Mesothelial cell of epicardium (in vitro differentiated cells): ENCODE measurements around the gene GTF3C5. TPM values are rescaled to one million over a fixed set of nuclear protein-coding genes. Genes with fewer than 3 reads are reported as not detected.

ENCODE experiments used
- DNase-seq, 2 experiments: peaks; one replicate each; pipeline ENCODE4 v3.0.0; 2021; ENCODE audit warnings: low spot score in 2 of 2; ENCODE audit not compliant: unreplicated experiment in 2 of 2
- H3K27ac Mint-ChIP-seq: 2 replicates; pipeline ENCODE4 v1.8.0; 2021; ENCODE audit warnings: mixed read lengths
- H3K27me3 Mint-ChIP-seq: 2 replicates; pipeline ENCODE4 v1.8.0; 2021; ENCODE audit warnings: low read depth, mixed read lengths
- H3K36me3 Mint-ChIP-seq: 2 replicates; pipeline ENCODE4 v1.8.0; 2021; ENCODE audit warnings: mixed read lengths
- H3K4me1 Mint-ChIP-seq: 2 replicates; pipeline ENCODE4 v1.8.0; 2021; ENCODE audit warnings: mixed read lengths
- H3K4me3 Mint-ChIP-seq: 2 replicates; pipeline ENCODE4 v1.8.0; 2021; ENCODE audit warnings: mild to moderate bottlenecking, moderate library complexity, mixed read lengths
- H3K9me3 Mint-ChIP-seq: 2 replicates; pipeline ENCODE4 v1.8.0; 2021; ENCODE audit warnings: mixed read lengths
- total RNA-seq: library from RNA; stranded (reverse); gene quantifications from 3 replicates; pipeline ENCODE4 v1.2.1, GENCODE V29; 2021
- TF ChIP-seq, protein P1 (sequence below): fragments of 200-600 bp; sonication (generic); IDR thresholded peaks from one replicate; pipeline ENCODE4 v1.5.0; 2021; ENCODE audit warnings: antibody characterized with exemption; ENCODE audit not compliant: unreplicated experiment

GTF3C5 gene
- total RNA-seq, 1 donor from 2014 or later, result 80.0 TPM

DNA sequence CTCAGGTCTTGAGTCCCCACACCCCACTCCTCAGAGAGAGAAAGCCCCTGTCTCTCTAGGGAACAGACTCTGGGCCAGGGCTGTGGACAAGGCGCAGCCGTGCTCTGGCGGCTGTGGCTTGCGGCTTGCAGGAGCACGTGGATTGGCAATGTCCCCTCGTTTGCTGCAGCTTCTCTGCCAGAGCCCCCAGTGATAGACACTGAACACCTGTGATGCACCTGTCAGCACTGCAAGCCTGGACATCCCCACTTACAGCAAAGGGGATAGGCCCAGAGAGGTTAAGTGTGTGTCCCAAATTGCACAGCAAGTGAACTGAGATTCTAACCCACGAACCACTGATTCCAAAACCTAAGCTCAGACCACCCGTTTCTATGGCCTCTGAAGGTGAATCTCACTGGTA, 45.3 kb upstream of the GTF3C5 start:
- Mint-ChIP-seq H3K27me3 (peaks cover 31% of the 10 kb centered on the region), H3K36me3 (no peaks in the 10 kb centered on the region), H3K4me3 (no peak overlapping the region), H3K9me3 (no peaks in the 10 kb centered on the region), H3K4me1 (no peaks in the 10 kb centered on the region), H3K27ac (no peak overlapping the region)
- TF ChIP-seq, protein P1, sequence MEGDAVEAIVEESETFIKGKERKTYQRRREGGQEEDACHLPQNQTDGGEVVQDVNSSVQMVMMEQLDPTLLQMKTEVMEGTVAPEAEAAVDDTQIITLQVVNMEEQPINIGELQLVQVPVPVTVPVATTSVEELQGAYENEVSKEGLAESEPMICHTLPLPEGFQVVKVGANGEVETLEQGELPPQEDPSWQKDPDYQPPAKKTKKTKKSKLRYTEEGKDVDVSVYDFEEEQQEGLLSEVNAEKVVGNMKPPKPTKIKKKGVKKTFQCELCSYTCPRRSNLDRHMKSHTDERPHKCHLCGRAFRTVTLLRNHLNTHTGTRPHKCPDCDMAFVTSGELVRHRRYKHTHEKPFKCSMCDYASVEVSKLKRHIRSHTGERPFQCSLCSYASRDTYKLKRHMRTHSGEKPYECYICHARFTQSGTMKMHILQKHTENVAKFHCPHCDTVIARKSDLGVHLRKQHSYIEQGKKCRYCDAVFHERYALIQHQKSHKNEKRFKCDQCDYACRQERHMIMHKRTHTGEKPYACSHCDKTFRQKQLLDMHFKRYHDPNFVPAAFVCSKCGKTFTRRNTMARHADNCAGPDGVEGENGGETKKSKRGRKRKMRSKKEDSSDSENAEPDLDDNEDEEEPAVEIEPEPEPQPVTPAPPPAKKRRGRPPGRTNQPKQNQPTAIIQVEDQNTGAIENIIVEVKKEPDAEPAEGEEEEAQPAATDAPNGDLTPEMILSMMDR, result no peak
- DNase-seq, result no peak

DNA sequence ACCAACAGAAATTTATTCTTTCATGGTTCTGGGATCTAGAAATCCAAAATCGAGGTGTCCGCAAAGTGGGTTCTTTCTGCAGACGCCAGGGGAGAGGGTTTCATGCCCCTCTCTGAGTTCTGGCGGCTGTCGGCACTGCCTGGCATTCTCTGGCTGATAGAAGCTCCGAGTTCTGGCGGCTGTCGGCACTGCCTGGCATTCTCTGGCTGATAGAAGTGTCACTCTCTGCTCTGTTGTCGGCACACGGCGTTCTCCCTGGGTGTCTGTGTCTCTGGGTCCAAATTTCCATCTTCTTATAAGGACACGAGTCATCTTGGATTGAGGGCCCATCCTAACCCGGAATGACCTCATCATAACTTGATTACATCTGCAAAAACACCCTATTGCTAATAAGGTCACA, 44.7 kb upstream of the GTF3C5 start:
- H3K27me3 Mint-ChIP-seq, result peaks cover 25% of the 10 kb centered on the region
- H3K9me3 Mint-ChIP-seq, result no peaks in the 10 kb centered on the region
- H3K27ac Mint-ChIP-seq, result no peak overlapping the region
- DNase-seq, result no peak
- no peak overlapping the region for H3K4me3 Mint-ChIP-seq
- TF ChIP-seq, protein P1, result no peak
- no peaks in the 10 kb centered on the region for H3K36me3 Mint-ChIP-seq
- no peaks in the 10 kb centered on the region for H3K4me1 Mint-ChIP-seq

DNA sequence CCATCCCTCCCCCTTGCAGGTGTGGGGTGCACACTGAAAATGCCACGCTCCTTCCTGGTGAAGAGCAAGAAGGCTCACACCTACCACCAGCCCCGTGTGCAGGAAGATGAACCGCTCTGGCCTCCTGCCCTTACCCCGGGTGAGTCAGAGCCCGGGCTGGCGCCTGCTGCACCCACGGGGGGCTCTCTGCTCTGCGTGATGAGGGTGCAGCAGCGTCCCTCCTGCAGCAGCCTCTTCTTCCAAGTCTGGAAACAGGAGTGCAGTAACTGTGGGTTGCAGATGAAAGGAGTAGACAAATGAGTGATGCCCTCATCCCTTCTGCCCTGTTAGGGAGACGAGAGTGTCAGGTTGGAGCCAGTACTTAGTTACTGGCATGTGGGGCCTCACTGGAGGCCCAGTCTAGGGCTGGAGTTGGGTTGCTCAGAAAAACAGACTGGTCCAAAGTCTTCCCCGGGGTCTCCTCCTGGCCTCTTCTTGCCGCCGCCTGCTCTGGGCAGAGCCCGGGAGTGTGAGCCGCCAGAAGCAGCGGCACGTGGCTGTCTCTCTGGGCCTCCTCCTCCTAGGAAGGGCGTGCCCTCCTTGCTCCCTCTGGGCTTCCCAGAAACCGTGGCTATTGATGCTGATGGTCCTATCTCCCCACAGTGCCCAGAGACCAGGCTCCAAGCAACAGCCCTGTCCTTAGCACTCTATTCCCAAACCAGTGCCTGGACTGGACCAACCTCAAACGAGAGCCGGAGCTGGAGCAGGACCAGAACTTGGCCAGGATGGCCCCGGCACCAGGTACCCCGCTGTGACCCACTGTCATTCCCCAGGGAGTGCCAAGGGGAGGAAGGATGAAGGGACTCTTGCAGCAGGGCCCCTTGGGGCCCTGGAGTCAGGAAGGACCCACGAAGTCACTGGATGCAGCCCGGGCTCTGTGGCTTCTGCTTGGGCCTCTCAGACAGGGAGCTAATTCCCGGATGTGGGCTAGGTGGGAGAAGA, 43.9 kb upstream of the GTF3C5 start:
- no peaks in the 10 kb centered on the region for H3K36me3 Mint-ChIP-seq
- DNase-seq, result no peak
- TF ChIP-seq, protein P1, result no peak
- peaks cover 17% of the 10 kb centered on the region for H3K27me3 Mint-ChIP-seq
- H3K4me1 Mint-ChIP-seq, result no peaks in the 10 kb centered on the region
- H3K27ac Mint-ChIP-seq, result no peak overlapping the region
- no peak overlapping the region for H3K4me3 Mint-ChIP-seq
- H3K9me3 Mint-ChIP-seq, result no peaks in the 10 kb centered on the region

DNA sequence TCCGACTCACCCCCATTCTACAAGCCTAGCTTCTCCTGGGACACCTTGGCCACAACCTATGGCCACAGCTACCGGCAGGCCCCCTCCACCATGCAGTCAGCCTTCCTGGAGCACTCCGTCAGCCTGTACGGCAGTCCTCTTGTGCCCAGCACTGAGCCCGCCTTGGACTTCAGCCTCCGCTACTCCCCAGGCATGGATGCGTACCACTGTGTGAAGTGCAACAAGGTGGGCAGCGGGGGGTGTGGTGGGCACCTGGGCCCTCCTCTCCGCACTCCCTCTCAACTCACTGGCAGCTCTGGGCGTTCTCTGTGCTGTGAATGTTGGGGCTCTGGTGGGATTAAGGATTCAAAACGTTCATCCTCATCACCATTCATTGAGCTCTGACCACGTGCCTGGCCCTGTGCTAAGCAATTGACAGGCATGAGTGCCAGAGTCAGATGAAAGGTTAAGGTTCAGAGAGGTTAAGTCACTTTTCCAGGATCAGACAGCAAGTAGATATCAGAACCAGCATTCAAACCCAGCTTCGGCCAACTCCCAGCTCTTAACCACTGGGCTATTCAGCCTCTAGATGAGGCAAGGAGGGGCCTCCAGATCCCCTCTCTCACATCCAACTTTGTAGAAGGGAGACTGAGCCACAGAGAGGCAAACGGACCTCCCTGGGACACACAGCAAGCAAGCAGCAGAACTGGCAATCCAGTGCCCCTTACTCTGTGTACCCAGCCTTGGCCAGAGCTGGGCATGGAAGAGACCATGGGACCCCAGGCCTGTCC, 42.4 kb upstream of the GTF3C5 start:
- Mint-ChIP-seq H3K36me3 (no peaks in the 10 kb centered on the region), H3K4me3 (no peak overlapping the region), H3K27ac (no peak overlapping the region), H3K9me3 (no peaks in the 10 kb centered on the region), H3K4me1 (peaks cover 2% of the 10 kb centered on the region), H3K27me3 (peaks cover 14% of the 10 kb centered on the region)
- no peak for DNase-seq
- TF ChIP-seq, protein P1, result no peak

DNA sequence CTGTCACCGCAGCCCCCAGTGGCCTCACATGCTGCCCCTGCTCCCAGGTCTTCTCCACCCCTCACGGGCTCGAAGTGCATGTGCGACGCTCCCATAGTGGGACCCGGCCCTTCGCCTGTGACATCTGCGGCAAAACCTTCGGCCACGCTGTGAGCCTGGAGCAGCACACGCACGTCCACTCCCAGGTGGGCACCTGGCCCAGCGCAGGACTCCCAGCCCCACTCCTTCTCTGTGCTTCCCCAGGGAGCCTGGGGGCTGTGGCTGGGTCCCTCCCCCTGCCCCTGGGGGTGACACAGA, 41.8 kb upstream of the GTF3C5 start:
- peaks cover 2% of the 10 kb centered on the region for H3K4me1 Mint-ChIP-seq

More for the DNA sequence above, 41.8 kb upstream of the GTF3C5 start:
- no peaks in the 10 kb centered on the region for H3K36me3 Mint-ChIP-seq
- H3K4me3 Mint-ChIP-seq, result no peak overlapping the region
- no peaks in the 10 kb centered on the region for H3K9me3 Mint-ChIP-seq
- peaks cover 14% of the 10 kb centered on the region for H3K27me3 Mint-ChIP-seq
- H3K27ac Mint-ChIP-seq, result no peak overlapping the region
- TF ChIP-seq, protein P1, result no peak
- DNase-seq, result no peak
